OCI-LY7 (cell line): ENCODE data around the gene C11orf24. TPM values are rescaled to one million over a fixed set of nuclear protein-coding genes. Genes with fewer than 3 reads are reported as not detected.

Experiments used
- BruUV-seq: library from RNA; stranded (reverse); fragments of 400-500 nt; replicated peaks from 2 replicates; lab custom pipeline; 2021; lab: Mats Ljungman, UMichigan
- CTCF ChIA-PET: fragments of 300-600 bp; sonication (Branson Sonifier 250); formaldehyde crosslinking; loops from one replicate; lab custom pipeline; 2022; ENCODE audit warnings: antibody characterized with exemption; ENCODE audit not compliant: unreplicated experiment; lab: Charles Lee
- POLR2A ChIA-PET: fragments of 300-600 bp; sonication (Branson Sonifier 250); formaldehyde crosslinking; loops from one replicate; lab custom pipeline; 2022; ENCODE audit warnings: antibody characterized with exemption; lab: Charles Lee
- DNase-seq: peaks from one replicate; pipeline ENCODE4 v3.0.0-alpha.2; 2015; ENCODE audit warnings: low spot score
- H2AFZ ChIP-seq: fragments of 200-600 bp; sonication (generic), shearing (Covaris generic); 2 replicates; pipeline ENCODE4 v1.6.1; 2014; ENCODE audit warnings: mild to moderate bottlenecking, antibody characterized with exemption, low read length, moderate library complexity
- H3K27ac ChIP-seq: fragments of 200-600 bp; sonication (generic); 2 replicates; pipeline ENCODE4 v1.5.1; 2014; ENCODE audit warnings: mixed run types, low read depth, mild to moderate bottlenecking, moderate library complexity, low read length, inconsistent platforms; ENCODE audit not compliant: poor library complexity, severe bottlenecking
- H3K36me3 ChIP-seq: fragments of 200-600 bp; sonication (generic); 2 replicates; pipeline ENCODE4 v1.6.1; 2014; ENCODE audit warnings: mild to moderate bottlenecking, antibody characterized with exemption, low read length, moderate library complexity, mixed read lengths; ENCODE audit not compliant: insufficient read depth
- H3K4me1 ChIP-seq: fragments of 200-600 bp; sonication (generic); 2 replicates; pipeline ENCODE4 v1.5.1; 2014; ENCODE audit warnings: mild to moderate bottlenecking, low read length; ENCODE audit not compliant: insufficient read depth, poor library complexity, severe bottlenecking
- H3K4me2 ChIP-seq: fragments of 200-600 bp; sonication (generic); 2 replicates; pipeline ENCODE4 v1.6.1; 2014; ENCODE audit warnings: mild to moderate bottlenecking, low read length
- H3K4me3 ChIP-seq: fragments of 200-600 bp; sonication (generic); 2 replicates; pipeline ENCODE4 v1.5.1; 2014; ENCODE audit warnings: mild to moderate bottlenecking, low read depth, low read length; ENCODE audit not compliant: poor library complexity, severe bottlenecking
- H3K79me2 ChIP-seq: fragments of 200-600 bp; sonication (generic); 2 replicates; pipeline ENCODE4 v1.6.1; 2016; ENCODE audit warnings: low read depth, mild to moderate bottlenecking, low read length, moderate library complexity, mixed read lengths; ENCODE audit not compliant: insufficient read depth
- H3K9me2 ChIP-seq: fragments of 200-600 bp; sonication (generic); 2 replicates; pipeline ENCODE4 v1.6.1; 2016; ENCODE audit warnings: mild to moderate bottlenecking, low read length, mixed read lengths; ENCODE audit not compliant: insufficient read depth
- H3K9me3 ChIP-seq: fragments of 200-600 bp; sonication (generic); 2 replicates; pipeline ENCODE4 v1.6.1; 2014; ENCODE audit warnings: mild to moderate bottlenecking, mixed run types, low read length, mixed read lengths
- H4K20me1 ChIP-seq: fragments of 200-600 bp; sonication (generic); 2 replicates; pipeline ENCODE4 v1.6.1; 2014; ENCODE audit warnings: mild to moderate bottlenecking, antibody characterized with exemption, low read length, moderate library complexity, mixed read lengths; ENCODE audit not compliant: insufficient read depth
- EZH2phosphoT487 ChIP-seq: fragments of 200-600 bp; sonication (generic); IDR thresholded peaks from 2 replicates; pipeline ENCODE4 v1.6.1; 2018; ENCODE audit warnings: low read depth, borderline replicate concordance, mild to moderate bottlenecking, mixed run types, antibody characterized with exemption, low read length, moderate library complexity, mixed read lengths
- intact Hi-C: fragments of 100-400 bp; cut with micrococcal nuclease; formaldehyde crosslinking; loops from one replicate; pipeline ENCODE4 v1.10.0; 2022; ENCODE audit not compliant: unreplicated experiment
- total RNA-seq, 2 experiments: library from RNA; depleted of rRNA in 1 of 2; stranded (reverse); fragments of >200 nt in 1 of 2; shearing (Covaris generic) in 1 of 2; gene quantifications; 2 replicates each; pipeline ENCODE4 v1.2.3, GENCODE V29; 2014 to 2022
- TF ChIP-seq, protein P1 (sequence below): fragments of 200-600 bp; sonication (generic); conservative IDR thresholded peaks from 2 replicates; pipeline ENCODE4 v1.5.1; 2014; ENCODE audit warnings: mild to moderate bottlenecking, antibody characterized with exemption, low read length, moderate library complexity, mixed read lengths

C11orf24 gene
- total RNA-seq, 2 experiments from 2014 or later: 81.1 to 94.1 TPM

DNA sequence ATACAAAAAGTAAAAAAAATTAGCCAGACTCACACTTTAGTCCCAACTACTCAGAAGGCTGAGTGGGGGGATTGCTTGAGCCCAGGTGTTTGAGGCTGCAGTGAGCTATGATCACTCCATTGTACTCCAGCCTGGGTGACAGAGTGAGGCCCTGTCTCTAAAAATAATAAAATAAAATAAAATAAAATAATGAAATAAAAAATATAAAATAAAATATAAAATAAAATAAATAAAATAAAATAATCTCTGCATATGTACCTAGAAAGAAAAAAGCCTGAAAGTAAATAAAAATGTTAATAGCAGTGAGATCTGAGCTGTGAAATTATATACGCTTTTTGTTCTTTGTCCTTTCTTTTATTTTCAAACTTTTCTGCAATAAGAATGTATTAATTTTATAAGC is 23.5 kb upstream of the C11orf24 start:
- no peak overlapping the region for H3K4me3 ChIP-seq
- no peaks in the 10 kb centered on the region for H3K79me2 ChIP-seq
- ChIA-PET POLR2A (interaction anchor here (0.7 to 2.8 kb wide), 8 partner anchors 8 to 256 kb away, joined by 3 to 24 read pairs (median 4); partner anchors contain the start of genes C11orf24 and TCIRG1), CTCF (interaction anchor here (0.7 kb wide), 1 partner anchor 38 kb away, joined by 4 read pairs; no protein-coding TSS in a partner anchor)
- H3K9me3 ChIP-seq: no peaks in the 10 kb centered on the region
- BruUV-seq: no TSS peak
- intact Hi-C loops: loop anchor here (5.0 kb wide), 1 partner anchor 83 kb away; the partner anchor contains the start of gene KMT5B
- H3K36me3 ChIP-seq: no peaks in the 10 kb centered on the region
- H3K9me2 ChIP-seq: no peaks in the 10 kb centered on the region
- TF ChIP-seq, protein P1, sequence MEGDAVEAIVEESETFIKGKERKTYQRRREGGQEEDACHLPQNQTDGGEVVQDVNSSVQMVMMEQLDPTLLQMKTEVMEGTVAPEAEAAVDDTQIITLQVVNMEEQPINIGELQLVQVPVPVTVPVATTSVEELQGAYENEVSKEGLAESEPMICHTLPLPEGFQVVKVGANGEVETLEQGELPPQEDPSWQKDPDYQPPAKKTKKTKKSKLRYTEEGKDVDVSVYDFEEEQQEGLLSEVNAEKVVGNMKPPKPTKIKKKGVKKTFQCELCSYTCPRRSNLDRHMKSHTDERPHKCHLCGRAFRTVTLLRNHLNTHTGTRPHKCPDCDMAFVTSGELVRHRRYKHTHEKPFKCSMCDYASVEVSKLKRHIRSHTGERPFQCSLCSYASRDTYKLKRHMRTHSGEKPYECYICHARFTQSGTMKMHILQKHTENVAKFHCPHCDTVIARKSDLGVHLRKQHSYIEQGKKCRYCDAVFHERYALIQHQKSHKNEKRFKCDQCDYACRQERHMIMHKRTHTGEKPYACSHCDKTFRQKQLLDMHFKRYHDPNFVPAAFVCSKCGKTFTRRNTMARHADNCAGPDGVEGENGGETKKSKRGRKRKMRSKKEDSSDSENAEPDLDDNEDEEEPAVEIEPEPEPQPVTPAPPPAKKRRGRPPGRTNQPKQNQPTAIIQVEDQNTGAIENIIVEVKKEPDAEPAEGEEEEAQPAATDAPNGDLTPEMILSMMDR: no peak
- no peak for TF ChIP-seq EZH2phosphoT487
- no peak overlapping the region for H3K27ac ChIP-seq
- no peak overlapping the region for H3K4me2 ChIP-seq
- no peaks in the 10 kb centered on the region for H4K20me1 ChIP-seq
- DNase-seq: no peak
- H2AFZ ChIP-seq: no peak overlapping the region
- peaks cover 40% of the 10 kb centered on the region for H3K4me1 ChIP-seq

DNA sequence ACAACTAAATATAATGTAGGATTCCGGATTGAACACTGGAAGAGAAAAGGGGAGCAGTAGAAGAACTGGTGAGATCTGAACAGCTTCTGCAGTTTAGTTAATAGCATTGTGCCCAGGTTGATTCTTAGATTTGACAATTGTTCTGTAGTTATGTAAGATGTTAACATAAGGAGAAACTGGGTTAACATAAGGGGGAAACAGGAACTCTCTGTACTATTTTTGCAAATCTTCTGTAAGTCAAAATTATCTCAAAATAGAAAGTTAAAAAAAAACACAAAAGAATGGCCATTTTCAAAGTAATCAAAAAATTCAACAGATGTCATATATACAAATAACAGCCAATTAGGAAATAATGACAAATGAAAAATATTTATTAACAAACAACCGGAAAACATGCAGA is 21.9 kb upstream of the C11orf24 start:
- Histone ChIP-seq H3K9me2 (no peaks in the 10 kb centered on the region), H2AFZ (peak overlapping the region; percentile 96), H3K36me3 (no peaks in the 10 kb centered on the region), H3K4me2 (peak overlapping the region; percentile 82), H3K9me3 (0 out of 2 replicates have a peak, but pooled peaks cover 6% of the 10 kb centered on the region), H3K4me3 (peak overlapping the region; percentile 46), H3K79me2 (no peaks in the 10 kb centered on the region), H3K4me1 (peaks cover 40% of the 10 kb centered on the region), H3K27ac (peak overlapping the region; percentile 50), H4K20me1 (no peaks in the 10 kb centered on the region)
- no peak for TF ChIP-seq EZH2phosphoT487
- TF ChIP-seq, protein P1: no peak
- no TSS peak for BruUV-seq
- DNase-seq: peak; percentile 20
- intact Hi-C loops: no loop called here
- CTCF ChIA-PET: no interaction called here
- POLR2A ChIA-PET: interaction anchor here (2.3 kb wide), 1 partner anchor 22 kb away, joined by 10 read pairs; the partner anchor contains the start of gene C11orf24

DNA sequence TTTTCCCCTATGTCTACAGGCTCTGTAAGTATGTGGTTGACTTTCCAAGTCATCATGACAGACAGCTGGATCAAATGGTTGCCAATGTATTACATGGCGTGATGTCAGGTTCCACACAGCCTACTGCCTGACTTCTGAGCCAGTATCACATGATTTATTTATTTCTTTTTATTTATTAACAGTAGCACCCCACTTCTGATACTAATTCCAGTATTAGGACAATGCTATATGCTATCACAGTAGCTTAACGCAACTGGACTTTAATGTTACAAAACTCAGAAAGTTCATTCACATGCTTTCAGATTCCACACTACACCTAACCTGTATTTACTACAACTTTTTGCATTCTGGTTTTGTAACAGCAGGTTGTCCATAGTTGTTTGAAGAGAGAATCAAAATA is 17.7 kb upstream of the C11orf24 start:
- Histone ChIP-seq H3K4me2 (no peak overlapping the region), H3K9me2 (no peaks in the 10 kb centered on the region), H2AFZ (no peak overlapping the region), H3K9me3 (peaks cover 13% of the 10 kb centered on the region), H4K20me1 (no peaks in the 10 kb centered on the region), H3K36me3 (no peaks in the 10 kb centered on the region), H3K79me2 (no peaks in the 10 kb centered on the region), H3K27ac (no peak overlapping the region), H3K4me3 (no peak overlapping the region), H3K4me1 (peaks cover 17% of the 10 kb centered on the region)
- ChIA-PET CTCF (no interaction called here), POLR2A (interaction anchor here (1.0 kb wide), 1 partner anchor 12 kb away, joined by 3 read pairs; no protein-coding TSS in a partner anchor)
- DNase-seq: no peak
- intact Hi-C loops: no loop called here
- TF ChIP-seq EZH2phosphoT487: no peak
- TF ChIP-seq, protein P1: no peak
- BruUV-seq: no TSS peak
